SJSA1 (cell line): ENCODE results near the gene TPST2. TPM values are rescaled to one million over a fixed set of nuclear protein-coding genes. Genes with fewer than 3 reads are reported as not detected.
"Not testable (repeated sequence)": the region's sequence is repeated elsewhere in the genome, so short reads cannot be mapped to it uniquely, and the experiment has no call there.

ENCODE experiments used
- DNase-seq, 2 experiments: peaks; one replicate each; pipeline ENCODE4 v3.0.0-alpha.2; 2015 to 2020; ENCODE audit warnings: low spot score in 2 of 2, low read depth in 1 of 2
- H3K27ac ChIP-seq: fragments of 250-450 bp; sonication (Bioruptor Pico); 2 replicates; pipeline ENCODE4 v1.5.1; 2020; ENCODE audit warnings: mild to moderate bottlenecking, moderate library complexity
- H3K27me3 ChIP-seq: fragments of 250-450 bp; sonication (Bioruptor Pico); replicated peaks from 2 replicates; pipeline ENCODE4 v1.5.1; 2020; ENCODE audit warnings: mild to moderate bottlenecking, moderate library complexity
- H3K36me3 ChIP-seq: fragments of 250-450 bp; sonication (Bioruptor Pico); 2 replicates; pipeline ENCODE4 v1.5.1; 2020; ENCODE audit warnings: mild to moderate bottlenecking
- H3K4me1 ChIP-seq: fragments of 250-450 bp; sonication (Bioruptor Pico); replicated peaks from 2 replicates; pipeline ENCODE4 v1.6.1; 2021; ENCODE audit warnings: mild to moderate bottlenecking
- H3K4me3 ChIP-seq: fragments of 250-450 bp; sonication (Bioruptor Pico); 2 replicates; pipeline ENCODE4 v1.5.1; 2020; ENCODE audit warnings: mild to moderate bottlenecking
- H3K9me3 ChIP-seq: fragments of 250-450 bp; sonication (Bioruptor Pico); replicated peaks from 2 replicates; pipeline ENCODE4 v1.5.1; 2020; ENCODE audit warnings: mild to moderate bottlenecking
- total RNA-seq: library from RNA; depleted of rRNA; stranded (reverse); fragments of >200 nt; shearing (Covaris generic); gene quantifications from 2 replicates; pipeline ENCODE4 v1.2.3, GENCODE V29; 2014

TPST2 gene
- total RNA-seq, 1 experiment from 2014 or later, result 34.8 TPM

DNA sequence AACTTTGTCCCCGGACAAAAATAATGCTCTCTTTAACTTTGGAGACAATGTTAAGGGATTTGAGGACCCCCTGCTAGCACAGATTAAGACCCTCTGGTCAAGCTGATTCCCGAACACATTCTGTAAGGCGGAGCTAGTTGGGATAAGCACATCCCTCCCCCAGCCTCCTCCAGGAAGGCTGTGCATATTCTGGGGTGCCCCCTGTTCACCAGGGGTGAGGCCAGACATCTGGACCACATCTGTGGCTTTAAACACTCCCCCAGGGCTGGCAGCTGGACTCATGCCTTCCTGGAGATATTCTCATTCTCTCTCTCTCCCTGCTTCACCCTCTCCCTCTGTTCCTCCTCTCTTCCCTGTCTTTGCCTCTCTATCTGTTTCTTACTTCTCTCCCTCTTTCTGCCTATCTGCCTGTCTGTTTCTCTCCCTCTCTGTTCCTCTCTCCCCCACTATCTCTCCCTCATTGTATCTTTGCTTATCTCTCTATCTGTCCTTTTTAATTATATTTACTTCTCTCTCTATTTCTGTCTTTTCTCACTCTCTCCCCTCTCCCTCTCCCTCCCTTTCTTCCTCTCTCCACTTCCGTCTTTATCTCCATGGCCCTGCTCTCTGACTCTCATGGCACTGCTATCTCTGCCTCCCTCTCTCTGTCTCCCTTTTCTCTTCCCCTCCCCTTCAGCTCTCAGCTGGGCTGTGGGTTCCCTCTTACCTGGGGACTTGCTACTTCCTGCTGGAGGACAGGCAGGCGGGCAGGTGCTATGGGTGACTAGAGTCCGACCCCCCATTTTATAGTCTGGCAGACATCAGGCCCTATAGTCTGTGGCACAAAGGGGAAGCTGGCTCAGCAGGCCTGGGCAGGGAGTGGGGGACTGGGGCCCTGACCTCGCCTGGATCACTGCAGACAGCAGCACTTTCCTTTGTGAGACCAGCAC lies 27.6 kb upstream of the TPST2 start, which contains the start of gene CRYBB1:
TSS of gene CRYBB1 (minus strand) at position 757 of the 929 bp plus-strand sequence. CDS start 1,708 bp downstream, outside the sequence.
- DNase-seq, result no peak

DNA sequence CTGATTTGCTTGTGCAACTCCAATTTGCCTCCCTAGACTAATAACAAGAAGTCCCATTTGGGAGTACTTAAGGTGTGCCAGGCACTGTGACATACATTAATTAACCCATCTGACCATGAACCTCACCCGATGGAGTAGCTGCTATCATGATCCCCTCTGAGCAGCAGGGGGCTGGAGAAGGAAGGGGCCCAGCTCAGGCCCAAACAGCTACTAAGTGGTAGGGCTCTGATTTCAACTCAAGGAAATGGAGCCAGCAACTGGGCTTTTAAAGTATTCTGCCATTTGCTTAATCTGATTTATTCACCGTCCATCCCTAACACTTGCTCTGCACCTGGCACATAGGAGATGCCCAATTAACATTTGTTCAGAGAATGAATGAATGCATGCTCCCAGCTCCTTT lies 26.7 kb upstream of the TPST2 start:
- Histone ChIP-seq H3K27me3 (no peaks in the 10 kb centered on the region), H3K9me3 (no peaks in the 10 kb centered on the region), H3K4me1 (no peaks in the 10 kb centered on the region), H3K4me3 (no peak overlapping the region), H3K27ac (no peak overlapping the region), H3K36me3 (no peaks in the 10 kb centered on the region)
- DNase-seq, result no peak

More for the DNA sequence above, 27.6 kb upstream of the TPST2 start, which contains the start of gene CRYBB1:
- H3K4me1 ChIP-seq, result no peaks in the 10 kb centered on the region
- H3K27me3 ChIP-seq, result no peaks in the 10 kb centered on the region
- no peak within 1 kb of the TSS for H3K4me3 ChIP-seq
- no peak within 1 kb of the TSS for H3K27ac ChIP-seq
- no peaks in the 10 kb centered on the region for H3K9me3 ChIP-seq
- H3K36me3 ChIP-seq, result no peaks in the 10 kb centered on the region

DNA sequence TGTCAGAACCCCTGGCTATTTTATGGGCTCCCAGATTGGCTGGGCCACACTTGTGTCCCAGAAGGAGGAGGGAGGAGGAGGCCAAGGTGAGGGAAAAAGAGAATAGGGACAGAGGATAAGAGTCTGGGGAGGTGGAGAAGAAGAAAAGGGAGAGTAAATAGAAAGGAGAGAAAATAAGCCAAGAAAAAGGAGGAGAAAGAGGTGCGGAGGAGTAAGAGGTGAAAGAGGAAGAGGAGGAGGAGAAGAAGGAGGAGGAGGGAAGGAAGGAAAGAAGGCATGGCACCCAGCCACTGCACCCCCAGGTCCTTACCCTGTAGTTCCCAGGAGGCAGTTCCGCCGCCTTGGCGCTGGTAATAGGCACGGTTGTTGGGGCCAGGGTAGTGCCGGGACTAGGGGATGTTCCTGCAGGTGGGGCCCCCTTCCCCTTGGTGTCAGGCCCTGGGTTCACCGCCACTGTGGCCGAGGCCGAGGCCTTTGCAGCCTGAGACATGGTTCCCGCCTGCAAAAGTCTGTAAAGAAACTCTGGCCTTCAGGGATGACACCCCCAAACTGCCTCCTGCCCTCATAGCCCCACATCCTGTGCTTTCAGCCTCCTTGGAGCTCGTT lies 26.0 kb upstream of the TPST2 start:
- H3K27me3 ChIP-seq, result no peaks in the 10 kb centered on the region
- peaks cover 2% of the 10 kb centered on the region for H3K4me1 ChIP-seq
- no peaks in the 10 kb centered on the region for H3K9me3 ChIP-seq
- DNase-seq, result no peak
- H3K27ac ChIP-seq, result no peak overlapping the region
- H3K4me3 ChIP-seq, result no peak overlapping the region
- H3K36me3 ChIP-seq, result no peaks in the 10 kb centered on the region

DNA sequence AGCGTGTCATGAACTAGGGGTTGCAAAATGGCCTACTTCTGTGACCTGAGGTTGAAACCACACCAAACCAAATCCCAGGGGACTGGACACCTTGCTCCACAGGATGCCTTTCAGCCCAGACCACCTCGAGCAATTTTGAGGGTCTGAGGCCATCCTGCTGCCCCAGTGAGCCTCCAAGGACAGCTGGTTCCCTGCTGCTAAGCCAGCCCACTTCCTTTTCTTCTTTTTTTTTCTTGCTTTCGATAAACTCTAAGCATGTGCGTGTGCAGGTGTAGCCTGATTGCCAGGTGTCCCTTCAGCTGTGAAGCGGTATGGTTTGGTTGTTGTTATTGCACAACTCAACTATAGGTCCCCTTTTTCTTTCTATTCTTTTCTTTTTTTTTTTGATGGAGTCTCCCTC lies 25.2 kb upstream of the TPST2 start:
- no peaks in the 10 kb centered on the region for H3K27me3 ChIP-seq
- no peaks in the 10 kb centered on the region for H3K36me3 ChIP-seq
- H3K4me3 ChIP-seq, result no peak overlapping the region
- DNase-seq, result no peak
- H3K4me1 ChIP-seq, result peaks cover 10% of the 10 kb centered on the region
- H3K27ac ChIP-seq, result no peak overlapping the region
- H3K9me3 ChIP-seq, result no peaks in the 10 kb centered on the region

DNA sequence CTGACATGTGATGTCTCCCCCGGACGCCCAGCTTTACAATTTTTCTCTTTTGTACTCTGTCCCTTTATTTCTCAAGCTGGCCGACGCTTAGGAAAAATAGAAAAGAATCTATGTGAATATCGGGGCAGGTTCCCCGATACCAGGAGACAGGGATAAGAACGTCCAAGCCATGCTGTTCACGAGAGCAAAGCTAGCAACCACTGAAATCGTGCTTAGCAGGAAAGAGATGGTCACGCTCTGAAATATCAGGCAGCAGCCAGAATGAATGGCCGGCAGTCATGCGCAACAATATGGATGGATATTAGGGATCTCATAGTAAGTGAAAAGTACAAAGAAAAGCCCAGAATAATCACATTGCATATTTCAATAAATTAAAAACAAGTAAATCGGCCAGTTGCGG lies 24.4 kb upstream of the TPST2 start:
- H3K9me3 ChIP-seq, result no peaks in the 10 kb centered on the region
- H3K4me3 ChIP-seq, result no peak overlapping the region
- peaks cover 15% of the 10 kb centered on the region for H3K4me1 ChIP-seq
- DNase-seq, result no peak
- no peak overlapping the region for H3K27ac ChIP-seq
- no peaks in the 10 kb centered on the region for H3K27me3 ChIP-seq
- no peaks in the 10 kb centered on the region for H3K36me3 ChIP-seq

DNA sequence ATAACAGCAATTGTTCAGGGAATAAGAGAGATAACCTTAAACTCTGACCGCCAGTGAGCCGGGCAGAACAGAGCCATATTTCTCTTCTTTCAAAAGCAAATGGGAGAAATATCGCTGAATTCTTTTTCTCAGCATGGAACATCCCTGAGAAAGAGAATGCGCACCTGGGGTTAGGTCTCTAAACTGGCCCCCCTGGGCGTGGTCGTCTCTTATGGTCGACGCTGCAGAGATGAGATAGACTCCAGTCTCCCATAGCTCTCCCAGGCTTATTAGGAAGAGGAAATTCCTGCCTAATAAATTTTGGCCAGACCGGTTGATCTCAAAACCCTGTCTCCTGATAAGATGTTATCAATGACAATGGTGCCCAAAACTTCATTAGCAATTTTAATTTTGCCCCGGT lies 23.8 kb upstream of the TPST2 start:
- H3K4me1 ChIP-seq, result peaks cover 15% of the 10 kb centered on the region
- H3K9me3 ChIP-seq, H3K27me3 ChIP-seq, H3K27ac ChIP-seq, H3K4me3 ChIP-seq, DNase-seq, H3K36me3 ChIP-seq: not testable (repeated sequence)

DNA sequence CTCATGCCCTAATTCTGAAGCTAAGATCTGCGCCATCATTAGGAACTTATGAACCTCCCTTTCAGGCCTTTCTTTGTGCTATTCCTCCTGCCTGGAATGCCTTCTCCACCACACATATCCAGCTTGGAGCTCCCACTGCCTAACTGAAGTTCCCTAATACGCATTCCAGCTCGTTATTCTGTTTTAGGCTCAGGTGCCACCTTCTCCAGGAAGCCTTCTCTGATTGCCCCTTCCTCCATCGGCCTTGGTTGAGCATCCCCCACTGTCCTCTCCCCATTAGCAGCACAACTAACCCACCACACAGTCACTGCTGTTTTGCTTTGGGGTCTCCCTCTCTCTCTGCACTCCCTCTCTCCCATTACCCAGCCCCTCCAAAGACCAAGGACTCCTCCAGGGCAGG lies 22.7 kb upstream of the TPST2 start:
- no peak for DNase-seq
- H3K27ac ChIP-seq, result no peak overlapping the region

DNA sequence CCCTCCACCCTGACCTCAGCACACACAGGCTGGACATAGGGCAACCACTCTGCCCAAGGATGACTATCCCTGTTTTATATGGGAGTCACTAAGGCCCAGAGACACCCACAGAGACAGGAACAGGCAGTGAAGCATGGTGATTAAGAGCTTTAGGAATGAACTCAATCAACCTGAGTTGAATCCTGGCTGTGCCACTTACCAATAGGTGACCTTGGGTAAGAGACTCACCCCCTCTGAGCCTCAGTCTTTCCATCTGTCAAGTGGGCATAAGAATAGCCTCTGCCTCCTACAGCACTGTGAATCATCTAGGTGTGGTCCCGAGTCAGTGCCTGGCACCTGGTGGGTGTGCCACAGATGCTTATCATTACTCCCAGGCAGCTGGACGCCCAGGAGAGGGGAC lies 21.1 kb upstream of the TPST2 start:
- DNase-seq, result peak in 1 of 2 experiments; percentile 30

More for the DNA sequence above, 22.7 kb upstream of the TPST2 start:
- Histone ChIP-seq H3K4me1 (peaks cover 15% of the 10 kb centered on the region), H3K36me3 (no peaks in the 10 kb centered on the region), H3K9me3 (no peaks in the 10 kb centered on the region), H3K27me3 (no peaks in the 10 kb centered on the region), H3K4me3 (no peak overlapping the region)

DNA sequence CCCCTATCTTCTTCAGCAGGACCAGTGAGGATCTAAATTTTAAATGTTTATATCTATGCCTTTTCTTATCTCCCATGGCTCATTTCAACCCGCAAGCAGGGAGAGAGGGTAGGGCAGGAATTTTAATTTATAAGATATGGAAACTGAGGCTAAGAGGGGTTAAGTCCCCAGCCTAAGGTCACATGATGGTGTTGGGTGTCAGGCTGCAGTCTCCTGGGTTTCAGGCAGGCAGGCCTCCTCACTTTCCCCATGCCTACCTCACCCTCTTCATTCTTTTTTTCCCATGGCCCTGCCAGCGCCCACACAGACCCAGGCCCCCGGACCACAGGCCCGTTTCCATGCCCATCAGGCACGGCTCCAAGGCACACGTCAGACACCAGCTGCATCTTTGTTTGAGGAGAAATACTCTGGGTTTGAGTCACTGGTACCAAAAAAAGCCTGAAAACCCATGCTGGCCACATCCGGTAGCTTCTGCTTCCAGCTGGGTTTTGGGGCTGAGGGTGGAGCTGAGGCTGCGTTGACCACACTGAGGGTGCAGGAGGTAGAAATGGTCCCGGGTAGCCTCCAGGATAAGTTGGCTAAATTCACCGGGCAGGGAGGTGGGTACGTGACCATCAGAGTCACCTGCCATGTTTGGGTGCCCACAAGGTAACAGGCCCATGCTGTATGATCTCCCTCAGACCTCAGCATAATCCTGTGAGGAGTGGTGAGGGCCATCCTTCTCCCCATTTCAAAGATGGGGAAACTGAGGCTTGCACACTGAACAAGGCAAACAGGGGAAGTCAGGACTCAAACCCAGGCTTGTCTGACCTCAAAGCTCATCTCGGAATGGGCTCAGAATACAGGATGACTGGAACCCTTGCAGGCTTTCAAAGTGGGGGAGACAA lies 20.4 kb upstream of the TPST2 start:
- Histone ChIP-seq H3K9me3 (no peaks in the 10 kb centered on the region), H3K4me1 (peaks cover 19% of the 10 kb centered on the region), H3K27me3 (no peaks in the 10 kb centered on the region), H3K4me3 (no peak overlapping the region), H3K36me3 (no peaks in the 10 kb centered on the region), H3K27ac (peak overlapping the region; percentile 56)
- DNase-seq, result peak; percentile 82 to 86

More for the DNA sequence above, 21.1 kb upstream of the TPST2 start:
- Histone ChIP-seq H3K4me1 (peaks cover 19% of the 10 kb centered on the region), H3K9me3 (no peaks in the 10 kb centered on the region), H3K27me3 (no peaks in the 10 kb centered on the region), H3K27ac (0 out of 2 replicates have a peak overlapping the region, but pooled peaks have one; percentile 2), H3K36me3 (no peaks in the 10 kb centered on the region), H3K4me3 (no peak overlapping the region)

DNA sequence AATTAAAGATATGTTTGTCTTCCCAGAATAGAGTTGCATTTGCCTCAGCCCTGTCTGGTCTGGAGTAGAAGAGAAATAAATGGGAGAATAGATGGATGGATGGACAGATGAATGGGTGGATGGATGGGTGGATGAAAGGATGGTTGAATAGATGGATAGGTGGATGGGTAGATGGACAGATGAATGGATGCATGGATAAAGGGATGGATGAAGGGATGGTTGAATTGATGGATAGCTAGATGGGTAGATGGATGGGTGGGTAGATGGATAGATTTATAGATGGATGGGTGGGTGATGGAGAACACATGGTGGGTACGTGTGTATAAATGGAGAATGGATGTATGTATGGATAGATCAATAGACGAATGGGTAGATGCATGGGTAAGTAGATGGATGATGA lies 19.4 kb upstream of the TPST2 start:
- no peak for DNase-seq
- Histone ChIP-seq H3K9me3 (no peaks in the 10 kb centered on the region), H3K4me3 (no peak overlapping the region), H3K27ac (no peak overlapping the region), H3K27me3 (no peaks in the 10 kb centered on the region), H3K4me1 (peaks cover 23% of the 10 kb centered on the region), H3K36me3 (no peaks in the 10 kb centered on the region)

DNA sequence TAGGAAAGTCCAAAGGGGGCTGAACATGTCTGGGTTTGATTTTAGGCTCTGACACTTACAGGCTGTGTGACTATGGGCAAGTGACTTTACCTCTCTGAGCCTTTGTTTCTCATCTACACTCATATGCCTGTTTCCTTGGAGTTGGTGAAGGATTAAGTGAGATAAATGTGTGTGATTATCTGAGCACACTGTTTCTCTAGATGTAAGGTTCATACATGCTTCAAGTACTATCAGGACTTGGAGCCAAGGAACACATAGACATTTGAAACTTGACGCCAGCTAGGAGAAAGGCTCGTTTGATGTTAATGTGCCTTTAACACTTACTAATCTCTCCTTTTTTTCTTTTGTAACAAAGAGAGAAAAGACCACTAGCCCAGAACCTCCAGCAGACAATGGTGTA lies 18.2 kb upstream of the TPST2 start:
- no peak for DNase-seq
- no peaks in the 10 kb centered on the region for H3K27me3 ChIP-seq
- H3K36me3 ChIP-seq, result no peaks in the 10 kb centered on the region
- H3K4me1 ChIP-seq, result peaks cover 29% of the 10 kb centered on the region
- no peak overlapping the region for H3K27ac ChIP-seq
- no peaks in the 10 kb centered on the region for H3K9me3 ChIP-seq
- no peak overlapping the region for H3K4me3 ChIP-seq

DNA sequence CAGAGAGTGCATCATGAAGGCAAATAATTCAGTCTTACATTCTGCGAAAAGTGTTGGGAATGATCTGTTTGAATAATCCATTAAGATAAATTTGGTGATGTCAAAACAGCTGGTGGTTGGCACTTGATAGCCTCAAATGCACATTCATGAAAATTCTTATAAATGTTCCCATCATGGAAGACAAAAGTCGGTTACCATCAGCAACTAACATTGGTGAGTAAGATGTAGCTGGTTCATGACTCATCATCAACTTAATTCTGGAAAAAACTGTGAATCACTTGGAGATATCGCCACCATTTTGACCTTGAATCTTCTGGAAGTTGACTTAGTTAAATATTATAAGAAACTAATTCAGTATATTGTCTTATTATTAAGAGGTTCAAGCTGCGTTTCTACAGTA lies 16.7 kb upstream of the TPST2 start:
- no peak overlapping the region for H3K27ac ChIP-seq
- no peak for DNase-seq
- no peaks in the 10 kb centered on the region for H3K36me3 ChIP-seq
- H3K4me1 ChIP-seq, result peaks cover 29% of the 10 kb centered on the region
- H3K27me3 ChIP-seq, result no peaks in the 10 kb centered on the region
- H3K4me3 ChIP-seq, result no peak overlapping the region
- no peaks in the 10 kb centered on the region for H3K9me3 ChIP-seq

DNA sequence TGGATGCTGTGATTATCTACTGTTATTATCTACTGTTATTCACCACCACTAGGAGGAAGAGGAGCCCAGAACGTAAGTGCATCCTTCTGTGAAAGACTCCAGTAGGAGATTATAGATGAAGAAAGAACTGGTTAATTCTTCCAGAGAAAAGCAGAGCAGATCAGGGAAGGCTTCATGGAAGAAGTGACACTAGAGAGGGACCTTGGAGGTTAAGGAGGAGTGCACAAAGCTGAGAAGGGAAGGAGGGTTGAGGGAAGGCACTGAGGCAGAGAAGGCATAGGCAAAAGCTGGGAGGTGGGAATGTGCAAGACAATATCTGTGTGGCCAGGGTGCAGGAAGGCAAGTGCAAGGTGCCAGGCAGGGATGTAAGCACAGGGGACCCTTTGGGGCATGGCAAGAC lies 14.4 kb upstream of the TPST2 start:
- H3K27me3 ChIP-seq, result no peaks in the 10 kb centered on the region
- H3K4me1 ChIP-seq, result peaks cover 13% of the 10 kb centered on the region
- no peaks in the 10 kb centered on the region for H3K9me3 ChIP-seq
- DNase-seq, result no peak
- H3K36me3 ChIP-seq, result no peaks in the 10 kb centered on the region
- H3K4me3 ChIP-seq, result no peak overlapping the region
- H3K27ac ChIP-seq, result no peak overlapping the region
